Neural cell (in vitro differentiated cells): ENCODE measurements around the gene MRRF. TPM values are rescaled to one million over a fixed set of nuclear protein-coding genes. Genes with fewer than 3 reads are reported as not detected.

Source experiments
- H2AFZ ChIP-seq: fragments of 200-600, 300-800 bp; sonication (generic), shearing (Covaris generic); 2 replicates; pipeline ENCODE4 v1.6.0; 2014; ENCODE audit warnings: low read depth, mild to moderate bottlenecking, antibody characterized with exemption, low read length, moderate library complexity
- H3F3A ChIP-seq: fragments of 200-600 bp; shearing (Covaris generic); 2 replicates; pipeline ENCODE4 v1.6.1; 2016; ENCODE audit warnings: mild to moderate bottlenecking, moderate library complexity, mixed read lengths, antibody characterized with exemption, low read length; ENCODE audit not compliant: insufficient read depth, poor library complexity, severe bottlenecking
- H3K27ac ChIP-seq: fragments of 200-600, 300-800 bp; sonication (generic), shearing (Covaris generic); 2 replicates; pipeline ENCODE4 v1.5.1; 2014; ENCODE audit warnings: mild to moderate bottlenecking, low read length, moderate library complexity
- H3K27me3 ChIP-seq: fragments of 300-800, 200-600 bp; sonication (generic), shearing (Covaris generic); 2 replicates; pipeline ENCODE4 v1.6.0; 2014; ENCODE audit warnings: mild to moderate bottlenecking, low read depth, low read length, moderate library complexity; ENCODE audit not compliant: insufficient read depth
- H3K36me3 ChIP-seq: fragments of 300-800, 200-600 bp; sonication (generic), shearing (Covaris generic); 2 replicates; pipeline ENCODE4 v1.5.1; 2014; ENCODE audit warnings: mild to moderate bottlenecking, antibody characterized with exemption, low read length, moderate library complexity; ENCODE audit not compliant: insufficient read depth
- H3K4me2 ChIP-seq: fragments of 300-800, 200-600 bp; sonication (generic), shearing (Covaris generic); 2 replicates; pipeline ENCODE4 v1.6.0; 2014; ENCODE audit warnings: mild to moderate bottlenecking, low read length
- H3K4me3 ChIP-seq: fragments of 300-800, 200-600 bp; sonication (generic), shearing (Covaris generic); 2 replicates; pipeline ENCODE4 v1.5.1; 2014; ENCODE audit warnings: mild to moderate bottlenecking, low read length, moderate library complexity
- H3K79me2 ChIP-seq: fragments of 200-600 bp; shearing (Covaris generic); replicated peaks from 2 replicates; pipeline ENCODE4 v1.6.0; 2014; ENCODE audit warnings: mild to moderate bottlenecking, low read length, moderate library complexity; ENCODE audit not compliant: insufficient read depth
- H3K9ac ChIP-seq: fragments of 300-800, 200-600 bp; sonication (generic), shearing (Covaris generic); 2 replicates; pipeline ENCODE4 v1.6.1; 2016; ENCODE audit warnings: mild to moderate bottlenecking, low read length, mixed read lengths
- H3K9me2 ChIP-seq: fragments of 200-600 bp; shearing (Covaris generic); 2 replicates; pipeline ENCODE4 v1.6.1; 2016; ENCODE audit warnings: mild to moderate bottlenecking, low read length, mixed read lengths; ENCODE audit not compliant: insufficient read depth
- H3K9me3 ChIP-seq: fragments of 200-600, 300-800 bp; sonication (generic), shearing (Covaris generic); 2 replicates; pipeline ENCODE4 v1.6.1; 2016; ENCODE audit warnings: mild to moderate bottlenecking, mixed run types, low read length, moderate library complexity, mixed read lengths
- H4K20me1 ChIP-seq: fragments of 200-600 bp; shearing (Covaris generic); 2 replicates; pipeline ENCODE4 v1.6.1; 2016; ENCODE audit warnings: mild to moderate bottlenecking, mixed run types; ENCODE audit not compliant: insufficient read depth
- CTCF ChIP-seq: fragments of 450-650 bp; IDR thresholded peaks from 2 replicates; pipeline ENCODE4 v1.5.1; 2014; ENCODE audit warnings: antibody characterized with exemption, mild to moderate bottlenecking, moderate library complexity; ENCODE audit not compliant: poor library complexity, severe bottlenecking
- EP300 ChIP-seq: fragments of 450-650 bp; conservative IDR thresholded peaks from 2 replicates; pipeline ENCODE4 v1.6.1; 2014; ENCODE audit warnings: antibody characterized with exemption, mild to moderate bottlenecking, moderate library complexity; ENCODE audit not compliant: poor library complexity, severe bottlenecking
- EZH2 ChIP-seq: fragments of 200-600, 300-800 bp; shearing (Covaris generic), sonication (generic); IDR thresholded peaks from 2 replicates; pipeline ENCODE4 v1.6.1; 2014; ENCODE audit warnings: antibody characterized with exemption, low read length, borderline replicate concordance, mild to moderate bottlenecking; ENCODE audit not compliant: insufficient read depth, poor library complexity, severe bottlenecking
- MXI1 ChIP-seq: fragments of 450-650 bp; conservative IDR thresholded peaks from 2 replicates; pipeline ENCODE4 v1.6.1; 2014; ENCODE audit warnings: antibody characterized with exemption, mild to moderate bottlenecking; ENCODE audit not compliant: poor library complexity, severe bottlenecking
- POLR2AphosphoS5 ChIP-seq: IDR thresholded peaks from 2 replicates; pipeline ENCODE4 v1.6.1; 2012
- RAD21 ChIP-seq: fragments of 450-650 bp; conservative IDR thresholded peaks from 2 replicates; pipeline ENCODE4 v1.6.1; 2014; ENCODE audit warnings: antibody characterized with exemption, mild to moderate bottlenecking, moderate library complexity
- REST ChIP-seq: IDR thresholded peaks from 2 replicates; pipeline ENCODE4 v1.6.1; 2012; ENCODE audit warnings: borderline replicate concordance
- SMC3 ChIP-seq: fragments of 450-650 bp; conservative IDR thresholded peaks from 2 replicates; pipeline ENCODE4 v1.6.1; 2014; ENCODE audit warnings: antibody characterized with exemption, mild to moderate bottlenecking, moderate library complexity; ENCODE audit not compliant: poor library complexity
- TAF1 ChIP-seq: IDR thresholded peaks from 2 replicates; pipeline ENCODE4 v1.6.1; 2012; ENCODE audit warnings: low read depth
- polyA plus RNA-seq: library from polyadenylated mRNA; depleted of rRNA; stranded (reverse); fragments of >200 nt; gene quantifications from 2 replicates; pipeline ENCODE4 v1.2.3, GENCODE V29; 2014

MRRF gene
- polyA plus RNA-seq, 1 donor from 2014 or later = 40.7 TPM

GRCh38 chr9:122354536-122355199, 90.0 kb downstream of the MRRF start:
- Histone ChIP-seq H2AFZ (no peak overlapping the region), H3K27ac (no peak overlapping the region), H3K9me3 (no peaks in the 10 kb centered on the region), H3K4me3 (no peak overlapping the region), H4K20me1 (no peaks in the 10 kb centered on the region), H3K79me2 (no peaks in the 10 kb centered on the region), H3K27me3 (peaks cover 9% of the 10 kb centered on the region), H3K36me3 (no peaks in the 10 kb centered on the region), H3K9ac (no peak overlapping the region), H3K4me2 (no peak overlapping the region), H3F3A (no peaks in the 10 kb centered on the region), H3K9me2 (no peaks in the 10 kb centered on the region)
- TF ChIP-seq TAF1 (no peak), MXI1 (no peak), CTCF (no peak), REST (no peak), RAD21 (no peak), POLR2AphosphoS5 (no peak), EP300 (no peak), EZH2 (no peak), SMC3 (no peak)

DNA sequence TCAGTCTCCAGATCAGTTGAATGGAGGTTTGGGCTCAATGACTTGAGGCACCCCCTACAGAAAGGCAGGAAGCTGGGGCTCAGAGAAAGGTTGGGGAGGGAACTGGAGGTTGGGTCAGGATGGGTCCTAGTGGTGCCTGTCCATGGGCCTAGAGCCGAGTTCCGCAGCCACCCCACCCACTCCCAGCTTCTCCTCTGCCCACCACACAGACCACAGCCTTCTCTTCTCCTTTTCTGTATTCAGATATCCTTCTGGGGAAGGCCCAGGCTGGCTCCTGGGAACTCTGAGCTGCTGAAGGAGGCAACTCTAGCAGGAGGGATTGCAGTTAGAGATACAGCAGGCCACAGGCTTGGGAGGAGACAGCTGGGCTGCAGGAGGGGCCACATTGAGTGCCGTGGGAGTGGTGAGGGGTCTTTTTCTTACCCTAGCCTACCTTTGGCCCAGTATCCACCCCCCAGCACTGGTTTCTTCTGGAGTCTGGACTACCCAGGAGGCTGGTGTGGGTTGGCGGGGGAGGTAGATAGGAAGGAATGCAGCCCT, 90.7 kb downstream of the MRRF start:
- TF ChIP-seq RAD21 (no peak), EZH2 (no peak), POLR2AphosphoS5 (no peak), TAF1 (no peak), CTCF (no peak), REST (no peak), EP300 (no peak), SMC3 (no peak), MXI1 (no peak)
- H3K4me2 ChIP-seq = no peak overlapping the region

More for the DNA sequence above, 90.7 kb downstream of the MRRF start:
- Histone ChIP-seq H3K27me3 (peaks cover 1% of the 10 kb centered on the region), H3K9me3 (no peaks in the 10 kb centered on the region), H3K79me2 (no peaks in the 10 kb centered on the region), H3K27ac (no peak overlapping the region), H4K20me1 (no peaks in the 10 kb centered on the region), H2AFZ (no peak overlapping the region), H3K9ac (no peak overlapping the region), H3K4me3 (no peak overlapping the region), H3F3A (no peaks in the 10 kb centered on the region), H3K9me2 (no peaks in the 10 kb centered on the region), H3K36me3 (no peaks in the 10 kb centered on the region)
